PC-3 (cell line): ENCODE measurements around the gene AKT1. TPM values are rescaled to one million over a fixed set of nuclear protein-coding genes. Genes with fewer than 3 reads are reported as not detected.

Source experiments
- ATAC-seq: fragments of 200-7000 bp; cut with Tn5 transposase; 2 replicates; pipeline ENCODE4 v1.9.1; 2020; ENCODE audit warnings: mild to moderate bottlenecking, moderate library complexity
- BruUV-seq: library from RNA; stranded (reverse); fragments of 400-500 nt; replicated peaks from 2 replicates; lab custom pipeline; 2021; lab: Mats Ljungman, UMichigan
- CTCF ChIA-PET: fragments of 300-600 bp; sonication (Branson Sonifier 250); formaldehyde crosslinking; loops from one replicate; lab custom pipeline; 2022; ENCODE audit warnings: antibody characterized with exemption; lab: Charles Lee
- POLR2A ChIA-PET: fragments of 300-600 bp; sonication (Branson Sonifier 250); formaldehyde crosslinking; loops from one replicate; lab custom pipeline; 2022; ENCODE audit warnings: antibody characterized with exemption; ENCODE audit not compliant: unreplicated experiment; lab: Charles Lee
- DNase-seq: peaks from one replicate; pipeline ENCODE4 v3.0.0-alpha.2; 2015
- H2AFZ ChIP-seq: fragments of 300-600 bp; sonication (generic); 2 replicates; pipeline ENCODE4 v1.6.0; 2016; ENCODE audit warnings: antibody characterized with exemption, low read length
- H3F3A ChIP-seq: fragments of 300-600 bp; sonication (generic); one replicate; pipeline ENCODE4 v1.6.0; 2017; ENCODE audit warnings: antibody characterized with exemption, low read length, control low read depth, mild to moderate bottlenecking; ENCODE audit not compliant: unreplicated experiment
- H3K27ac ChIP-seq: fragments of 300-600 bp; sonication (generic); 2 replicates; pipeline ENCODE4 v1.5.1; 2016; ENCODE audit warnings: mild to moderate bottlenecking, low read length
- H3K27me3 ChIP-seq: fragments of 300-600 bp; sonication (generic); 2 replicates; pipeline ENCODE4 v1.6.1; 2016; ENCODE audit warnings: low read length, mixed read lengths
- H3K36me3 ChIP-seq: fragments of 300-600 bp; sonication (generic); 2 replicates; pipeline ENCODE4 v1.6.1; 2016; ENCODE audit warnings: low read depth, mixed run types, low read length, mixed read lengths
- H3K4me1 ChIP-seq: fragments of 300-600 bp; sonication (generic); 2 replicates; pipeline ENCODE4 v1.5.1; 2016; ENCODE audit warnings: low read length; ENCODE audit not compliant: insufficient read depth
- H3K4me2 ChIP-seq: fragments of 300-600 bp; sonication (generic); 2 replicates; pipeline ENCODE4 v1.6.0; 2016; ENCODE audit warnings: low read length
- H3K4me3 ChIP-seq: fragments of 300-600 bp; sonication (generic); 2 replicates; pipeline ENCODE4 v1.5.1; 2016; ENCODE audit warnings: mild to moderate bottlenecking, low read length, mixed read lengths
- H3K79me2 ChIP-seq: fragments of 300-600 bp; sonication (generic); 2 replicates; pipeline ENCODE4 v1.6.1; 2017; ENCODE audit warnings: low read length, mixed read lengths
- H3K9ac ChIP-seq: fragments of 300-600 bp; sonication (generic); 2 replicates; pipeline ENCODE4 v1.6.0; 2016; ENCODE audit warnings: mild to moderate bottlenecking, low read length
- H3K9me2 ChIP-seq: fragments of 300-600 bp; sonication (generic); replicated peaks from 2 replicates; pipeline ENCODE4 v1.6.1; 2016; ENCODE audit warnings: mixed run types, low read length, mixed read lengths
- H3K9me3 ChIP-seq: fragments of 300-600 bp; sonication (generic); 2 replicates; pipeline ENCODE4 v1.6.1; 2016; ENCODE audit warnings: low read length, mixed read lengths
- H4K20me1 ChIP-seq: fragments of 300-600 bp; sonication (generic); 2 replicates; pipeline ENCODE4 v1.6.1; 2016; ENCODE audit warnings: low read length, mixed read lengths
- CTCF ChIP-seq: fragments of 300-600 bp; sonication (generic); conservative IDR thresholded peaks from 2 replicates; pipeline ENCODE4 v1.5.1; 2017; ENCODE audit warnings: antibody characterized with exemption, low read depth, mild to moderate bottlenecking, low read length
- EZH2 ChIP-seq: fragments of 300-600 bp; sonication (generic); IDR thresholded peaks from one replicate; pipeline ENCODE4 v1.6.1; 2017; ENCODE audit warnings: antibody characterized with exemption, mild to moderate bottlenecking, low read length; ENCODE audit not compliant: unreplicated experiment
- EZH2phosphoT487 ChIP-seq: fragments of 300-600 bp; sonication (generic); IDR thresholded peaks from 2 replicates; pipeline ENCODE4 v1.6.1; 2018; ENCODE audit warnings: mild to moderate bottlenecking, antibody characterized with exemption, low read length, borderline replicate concordance
- intact Hi-C: fragments of 100-400 bp; cut with micrococcal nuclease; formaldehyde crosslinking; loops from 2 replicates; pipeline ENCODE4 v1.9.0; 2023
- total RNA-seq: library from RNA; depleted of rRNA; stranded (reverse); fragments of >200 nt; gene quantifications from 2 replicates; pipeline ENCODE4 v1.2.3, GENCODE V29; 2014

AKT1 gene
- total RNA-seq, 1 experiment from 2014 or later, result 196 TPM

GRCh38 chr14:104772707-104773504, 22.6 kb downstream of the AKT1 start:
- Histone ChIP-seq H3K9ac (no peak overlapping the region), H2AFZ (no peak overlapping the region), H3K9me2 (no peaks in the 10 kb centered on the region), H3K4me3 (no peak overlapping the region), H3K36me3 (peaks cover 27% of the 10 kb centered on the region), H3F3A (no peaks in the 10 kb centered on the region), H3K4me2 (no peak overlapping the region), H3K4me1 (no peaks in the 10 kb centered on the region), H3K79me2 (no peaks in the 10 kb centered on the region), H3K27ac (no peak overlapping the region), H4K20me1 (0 out of 2 replicates have a peak, but pooled peaks cover 3% of the 10 kb centered on the region), H3K9me3 (no peaks in the 10 kb centered on the region), H3K27me3 (no peaks in the 10 kb centered on the region)
- TF ChIP-seq CTCF, result no peak
- no peak for TF ChIP-seq EZH2phosphoT487
- no peak for TF ChIP-seq EZH2
- DNase-seq, result no peak
- CTCF ChIA-PET, result no interaction called here
- ATAC-seq, result no peak
- POLR2A ChIA-PET, result no interaction called here
- intact Hi-C loops, result no loop called here
- no TSS peak for BruUV-seq

- no peak overlapping the region for H3K4me2 ChIP-seq
- H4K20me1 ChIP-seq, result 0 out of 2 replicates have a peak, but pooled peaks cover 3% of the 10 kb centered on the region
- ChIA-PET POLR2A (no interaction called here), CTCF (no interaction called here)
- no peak overlapping the region for H2AFZ ChIP-seq
- H3K27ac ChIP-seq, result no peak overlapping the region
- no peaks in the 10 kb centered on the region for H3K27me3 ChIP-seq
- no peaks in the 10 kb centered on the region for H3K9me2 ChIP-seq
- H3K4me1 ChIP-seq, result no peaks in the 10 kb centered on the region
- peaks cover 27% of the 10 kb centered on the region for H3K36me3 ChIP-seq
- H3K79me2 ChIP-seq, result no peaks in the 10 kb centered on the region
- no peaks in the 10 kb centered on the region for H3F3A ChIP-seq
- no peaks in the 10 kb centered on the region for H3K9me3 ChIP-seq
- TF ChIP-seq CTCF (no peak), EZH2 (no peak), EZH2phosphoT487 (no peak)
- no peak overlapping the region for H3K4me3 ChIP-seq
- no TSS peak for BruUV-seq
- H3K9ac ChIP-seq, result no peak overlapping the region
- no peak for DNase-seq
- ATAC-seq, result no peak
- intact Hi-C loops, result no loop called here
These were observed 23.4 kb downstream of the AKT1 start for GRCh38 chr14:104771918-104772706.
